H1 (cell line): ENCODE measurements around the gene KIAA1586. TPM values are rescaled to one million over a fixed set of nuclear protein-coding genes. Genes with fewer than 3 reads are reported as not detected.

ENCODE experiments used
- CTCF ChIA-PET: fragments of 300-600 bp; sonication (Branson Sonifier 250); formaldehyde crosslinking; loops from one replicate; lab custom pipeline; 2021; ENCODE audit not compliant: partially characterized antibody; lab: Charles Lee
- POLR2A ChIA-PET: fragments of 300-600 bp; sonication (Branson Sonifier 250); formaldehyde crosslinking; loops from one replicate; lab custom pipeline; 2021; ENCODE audit warnings: inconsistent platforms; ENCODE audit not compliant: partially characterized antibody; lab: Charles Lee
- DNase-seq, 2 experiments: peaks; one replicate each; pipeline versions ENCODE4 v3.0.0 to v3.0.0-alpha.2; 2010 to 2022; ENCODE audit warnings: low spot score in 2 of 2, low read depth in 1 of 2, mixed read lengths in 1 of 2
- FAIRE-seq: peaks from 2 replicates; lab custom pipeline; 2011; peaks lifted over from hg19 to GRCh38; lab: Jason Lieb, UNC
- H2AFZ ChIP-seq: 2 replicates; pipeline ENCODE4 v1.8.1; 2012; ENCODE audit warnings: low read length, inconsistent platforms
- H2AK5ac ChIP-seq: 2 replicates; pipeline ENCODE4 v1.6.1; 2013; ENCODE audit warnings: low read depth, low read length
- H2BK120ac ChIP-seq: replicated peaks from 2 replicates; pipeline ENCODE3; 2013; ENCODE audit warnings: low read depth, low read length, inconsistent platforms
- H2BK12ac ChIP-seq: 2 replicates; pipeline ENCODE4 v1.6.1; 2013; ENCODE audit warnings: low read depth, low read length
- H2BK15ac ChIP-seq: 2 replicates; pipeline ENCODE4 v1.6.1; 2013; ENCODE audit warnings: low read length
- H2BK20ac ChIP-seq: 2 replicates; pipeline ENCODE4 v1.6.1; 2013; ENCODE audit warnings: low read length
- H2BK5ac ChIP-seq: 2 replicates; pipeline ENCODE4 v1.6.1; 2013; ENCODE audit warnings: low read depth, low read length
- H3K14ac ChIP-seq: 2 replicates; pipeline ENCODE4 v1.6.1; 2013; ENCODE audit warnings: inconsistent platforms; ENCODE audit not compliant: insufficient read length
- H3K18ac ChIP-seq: 2 replicates; pipeline ENCODE4 v1.6.1; 2013; ENCODE audit warnings: low read length; ENCODE audit errors: extremely low read depth
- H3K23ac ChIP-seq: 2 replicates; pipeline ENCODE4 v1.6.1; 2013; ENCODE audit warnings: inconsistent platforms; ENCODE audit not compliant: insufficient read length
- H3K23me2 ChIP-seq: 2 replicates; pipeline ENCODE4 v1.6.1; 2013; ENCODE audit warnings: low read depth, low read length
- H3K27ac ChIP-seq: 2 replicates; pipeline ENCODE4 v1.6.1; 2011; ENCODE audit warnings: low read depth, low read length, inconsistent platforms
- H3K27me3 ChIP-seq, 4 experiments: replicated peaks in 1 of 4; 1 replicate in 1 of 4; 2 replicates in 3 of 4; pipeline versions ENCODE4 v1.6.1 to v1.8.1; 2011 to 2013; ENCODE audit warnings: low read length in 3 of 4, mild to moderate bottlenecking in 3 of 4, inconsistent platforms in 2 of 4, mixed read lengths in 2 of 4, moderate library complexity in 1 of 4; ENCODE audit not compliant: control insufficient read depth in 3 of 4, insufficient read depth in 3 of 4; ENCODE audit errors: extremely low read depth in 1 of 4
- H3K36me3 ChIP-seq, 4 experiments: 2 replicates each; pipeline versions ENCODE4 v1.6.1 to v1.8.1; 2011 to 2013; ENCODE audit warnings: mild to moderate bottlenecking in 4 of 4, low read length in 3 of 4, moderate library complexity in 2 of 4, control low read depth in 1 of 4, inconsistent platforms in 1 of 4; ENCODE audit not compliant: insufficient read depth in 4 of 4, control insufficient read depth in 2 of 4
- H3K4ac ChIP-seq: replicated peaks from 2 replicates; pipeline ENCODE3; 2013; ENCODE audit warnings: low read length, low read depth, mixed read lengths, inconsistent platforms; ENCODE audit not compliant: insufficient read length
- H3K4me1 ChIP-seq, 4 experiments: replicated peaks in 1 of 4; 1 replicate in 1 of 4; 2 replicates in 3 of 4; pipeline versions ENCODE4 v1.6.1 to v1.8.1; 2011 to 2013; ENCODE audit warnings: low read length in 3 of 4, inconsistent platforms in 2 of 4, mixed read lengths in 1 of 4; ENCODE audit not compliant: insufficient read depth in 4 of 4, control insufficient read depth in 3 of 4
- H3K4me2 ChIP-seq, 2 experiments: 2 replicates each; pipeline versions ENCODE4 v1.6.1 to v1.8.1; 2011 to 2013; ENCODE audit warnings: low read depth in 2 of 2, low read length in 2 of 2, control low read depth in 1 of 2, inconsistent platforms in 1 of 2, mild to moderate bottlenecking in 1 of 2; ENCODE audit not compliant: insufficient read depth in 1 of 2
- H3K4me3 ChIP-seq, 4 experiments: fragments of 200-600, 300-600 bp in 1 of 4; sonication (generic), shearing (Covaris generic), sonication (Bioruptor Twin) in 1 of 4; 2 replicates each; pipeline versions ENCODE4 v1.5.1 to v1.8.1; 2011 to 2016; ENCODE audit warnings: low read length in 4 of 4, low read depth in 3 of 4, control low read depth in 2 of 4, inconsistent platforms in 2 of 4, mild to moderate bottlenecking in 2 of 4, mixed read lengths in 1 of 4, moderate library complexity in 1 of 4; ENCODE audit not compliant: insufficient read depth in 2 of 4; ENCODE audit errors: extremely low read depth in 1 of 4
- H3K56ac ChIP-seq: replicated peaks from 2 replicates; pipeline ENCODE3; 2013; ENCODE audit warnings: low read depth, mild to moderate bottlenecking, mixed read lengths, low read length, inconsistent platforms; ENCODE audit not compliant: insufficient read length
- H3K79me1 ChIP-seq: 2 replicates; pipeline ENCODE4 v1.6.1; 2013; ENCODE audit warnings: low read depth, low read length, control low read depth
- H3K79me2 ChIP-seq, 2 experiments: 2 replicates each; pipeline versions ENCODE4 v1.6.1 to v1.8.1; 2012 to 2013; ENCODE audit warnings: low read length in 2 of 2, mild to moderate bottlenecking in 2 of 2, inconsistent platforms in 1 of 2; ENCODE audit not compliant: insufficient read depth in 2 of 2, control insufficient read depth in 1 of 2
- H3K9ac ChIP-seq, 4 experiments: replicated peaks in 1 of 4; 1 replicate in 1 of 4; 2 replicates in 3 of 4; pipeline versions ENCODE4 v1.6.1 to v1.8.1; 2011 to 2013; ENCODE audit warnings: low read depth in 3 of 4, low read length in 3 of 4, control low read depth in 2 of 4, mild to moderate bottlenecking in 2 of 4, moderate library complexity in 2 of 4, inconsistent platforms in 1 of 4; ENCODE audit errors: extremely low read depth in 1 of 4
- H3K9me3 ChIP-seq, 2 experiments: 2 replicates each; pipeline versions ENCODE4 v1.6.1 to v1.8.1; 2012 to 2013; ENCODE audit warnings: mild to moderate bottlenecking in 2 of 2, moderate library complexity in 2 of 2, control low read depth in 1 of 2, inconsistent platforms in 1 of 2, low read depth in 1 of 2, low read length in 1 of 2, mixed read lengths in 1 of 2; ENCODE audit not compliant: insufficient read depth in 2 of 2
- H4K20me1 ChIP-seq, 2 experiments: replicated peaks in 1 of 2; 2 replicates each; pipeline versions ENCODE3 to v1.8.1; 2011 to 2013; ENCODE audit warnings: inconsistent platforms in 2 of 2, low read length in 2 of 2, mild to moderate bottlenecking in 1 of 2; ENCODE audit not compliant: insufficient read depth in 2 of 2, control insufficient read depth in 1 of 2
- H4K5ac ChIP-seq: 2 replicates; pipeline ENCODE4 v1.6.1; 2013; ENCODE audit warnings: low read length, low read depth, mixed read lengths, inconsistent platforms; ENCODE audit not compliant: insufficient read length
- H4K8ac ChIP-seq: 2 replicates; pipeline ENCODE4 v1.8.0; 2013; ENCODE audit warnings: mild to moderate bottlenecking, moderate library complexity, low read length, inconsistent platforms; ENCODE audit not compliant: insufficient read depth; ENCODE audit errors: extremely low read depth
- H4K91ac ChIP-seq: replicated peaks from 2 replicates; pipeline ENCODE3; 2013; ENCODE audit warnings: low read length, mixed read lengths, inconsistent platforms; ENCODE audit not compliant: insufficient read length
- ASH2L ChIP-seq: fragments of 200-600, 300-600 bp; sonication (generic); IDR thresholded peaks from one replicate; pipeline ENCODE4 v1.7.1; 2017; ENCODE audit warnings: low read length
- NRF1 ChIP-seq: IDR thresholded peaks from 2 replicates; pipeline ENCODE4 v1.6.1; 2011; ENCODE audit warnings: mild to moderate bottlenecking, low read depth, low read length, improper control_type of control experiment
- RFX5 ChIP-seq: IDR thresholded peaks from 2 replicates; pipeline ENCODE4 v1.6.1; 2011; ENCODE audit warnings: low read depth, low read length, improper control_type of control experiment, borderline replicate concordance
- SIRT6 ChIP-seq: IDR thresholded peaks from one replicate; pipeline ENCODE4 v1.7.1; 2012; ENCODE audit warnings: low read length, inconsistent platforms
- WGBS, 2 experiments: shearing (Covaris generic) in 1 of 2; methylation state at CpG; one replicate each; pipeline versions ENCODE4 v1.1.6 to v1.1.7; 2013 to 2015; ENCODE audit warnings: low lambda C conversion rate in 2 of 2, mixed read lengths in 2 of 2, inconsistent platforms in 1 of 2, low coverage in 1 of 2, missing lambda C conversion rate in 1 of 2; ENCODE audit not compliant: insufficient replicate concordance in 2 of 2, insufficient coverage in 1 of 2, insufficient read length in 1 of 2; ENCODE audit errors: extremely low coverage in 1 of 2, missing lambda C conversion rate in 1 of 2; 5-methylcytosine and 5-hydroxymethylcytosine counted together
- polyA plus RNA-seq, 7 experiments: library from polyadenylated mRNA; depleted of rRNA in 3 of 7; stranded (reverse) in 5 of 7; unstranded in 2 of 7; fragments of >200 nt in 5 of 7; fragments of 200-250 nt in 2 of 7; gene quantifications; 1 replicate in 5 of 7; 2 replicates in 1 of 7; 4 replicates in 1 of 7; pipeline versions ENCODE4 v1.2.1 to v1.2.3, GENCODE V29; 2011 to 2013; ENCODE audit warnings: missing spikeins in 2 of 7, mixed read lengths in 2 of 7
- total RNA-seq: library from RNA; stranded (reverse); fragmentation: NEBNext Ultra II Directional; extraction: Animal tissue kit (Norgen Biotek cat#: 25700); gene quantifications from 2 replicates; pipeline ENCODE4 v1.2.1, GENCODE V29; 2021

The KIAA1586 gene
- total and polyA plus RNA-seq, 2 of the 8 experiments (the other 6 are each of a cell fraction or from before 2014, with no cell fraction given), result 2.1 to 24.4 TPM

- Histone ChIP-seq H3K4me1 (peaks cover 0 to 4% (median 0%) of the 10 kb centered on the region in 4 experiments; a peak in 1 of 7 replicates), H3K9ac (no peak overlapping the region), H3K56ac (no peak overlapping the region), H2BK12ac (no peak overlapping the region), H2BK15ac (no peak overlapping the region), H2BK120ac (no peak overlapping the region), H3K27ac (no peak overlapping the region), H4K8ac (no peak overlapping the region), H2BK20ac (no peak overlapping the region), H3K14ac (no peak overlapping the region), H3K23me2 (no peaks in the 10 kb centered on the region), H3K9me3 (no peaks in the 10 kb centered on the region), H3K36me3 (no peaks in the 10 kb centered on the region), H2AK5ac (no peak overlapping the region), H3K18ac (no peak overlapping the region), H4K91ac (no peak overlapping the region), H3K79me2 (no peaks in the 10 kb centered on the region), H3K79me1 (no peaks in the 10 kb centered on the region), H3K4me3 (no peak overlapping the region), H2AFZ (no peak overlapping the region), H3K4ac (no peak overlapping the region), H3K27me3 (no peaks in the 10 kb centered on the region), H3K4me2 (no peak overlapping the region), H4K5ac (no peak overlapping the region), H4K20me1 (no peaks in the 10 kb centered on the region), H3K23ac (no peak overlapping the region), H2BK5ac (no peak overlapping the region)
- FAIRE-seq (peak; percentile 60), DNase-seq (no peak)
- ChIA-PET POLR2A (no interaction called here), CTCF (no interaction called here)
- WGBS, 2 experiments, result 96% methylated on average over 3 of the region's 3 CpGs; no CpG with 5 or more reads in 1 of the 2 experiments
- TF ChIP-seq SIRT6, result no peak
- TF ChIP-seq NRF1, result no peak
- no peak for TF ChIP-seq RFX5
- no peak for TF ChIP-seq ASH2L
These were observed 13.3 kb upstream of the KIAA1586 start for GRCh38 chr6:57033228-57033627.
